ENCODE results near the gene JOSD2. TPM values are rescaled to one million over a fixed set of nuclear protein-coding genes. Genes with fewer than 3 reads are reported as not detected.
A peak's percentile ranks its signal among the peaks of the same experiment; 100 is the strongest.

JOSD2 gene
- total RNA-seq, 4 donors from 2014 or later, result 26.3 to 45.1 (median 34.9) TPM

GRCh38 chr19:50489461-50490011, 21.5 kb downstream of the JOSD2 start:
- H3K9me3 ChIP-seq, result no peaks in the 10 kb centered on the region
- 42 to 53% methylated on average over 24 of the region's 24 CpGs for WGBS, 2 donors
- peaks cover 0 to 3% (median 0%) of the 10 kb centered on the region in 3 donors for H3K4me1 ChIP-seq
- intact Hi-C loops (cut with DNase I), result no loop called here
- no peak overlapping the region for H3K27ac ChIP-seq
- no peak for DNase-seq
- H3K36me3 ChIP-seq, result peaks cover 0 to 7% (median 0%) of the 10 kb centered on the region in 3 donors
- TF ChIP-seq, protein P1, sequence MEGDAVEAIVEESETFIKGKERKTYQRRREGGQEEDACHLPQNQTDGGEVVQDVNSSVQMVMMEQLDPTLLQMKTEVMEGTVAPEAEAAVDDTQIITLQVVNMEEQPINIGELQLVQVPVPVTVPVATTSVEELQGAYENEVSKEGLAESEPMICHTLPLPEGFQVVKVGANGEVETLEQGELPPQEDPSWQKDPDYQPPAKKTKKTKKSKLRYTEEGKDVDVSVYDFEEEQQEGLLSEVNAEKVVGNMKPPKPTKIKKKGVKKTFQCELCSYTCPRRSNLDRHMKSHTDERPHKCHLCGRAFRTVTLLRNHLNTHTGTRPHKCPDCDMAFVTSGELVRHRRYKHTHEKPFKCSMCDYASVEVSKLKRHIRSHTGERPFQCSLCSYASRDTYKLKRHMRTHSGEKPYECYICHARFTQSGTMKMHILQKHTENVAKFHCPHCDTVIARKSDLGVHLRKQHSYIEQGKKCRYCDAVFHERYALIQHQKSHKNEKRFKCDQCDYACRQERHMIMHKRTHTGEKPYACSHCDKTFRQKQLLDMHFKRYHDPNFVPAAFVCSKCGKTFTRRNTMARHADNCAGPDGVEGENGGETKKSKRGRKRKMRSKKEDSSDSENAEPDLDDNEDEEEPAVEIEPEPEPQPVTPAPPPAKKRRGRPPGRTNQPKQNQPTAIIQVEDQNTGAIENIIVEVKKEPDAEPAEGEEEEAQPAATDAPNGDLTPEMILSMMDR (IDR thresholded peaks at IDR 0.05), result no peak
- TF ChIP-seq POLR2A (IDR thresholded peaks at IDR 0.05), result no peak
- H3K27me3 ChIP-seq, result peaks cover 0 to 49% (median 0%) of the 10 kb centered on the region in 4 donors
- H3K4me3 ChIP-seq, result no peak overlapping the region

DNA sequence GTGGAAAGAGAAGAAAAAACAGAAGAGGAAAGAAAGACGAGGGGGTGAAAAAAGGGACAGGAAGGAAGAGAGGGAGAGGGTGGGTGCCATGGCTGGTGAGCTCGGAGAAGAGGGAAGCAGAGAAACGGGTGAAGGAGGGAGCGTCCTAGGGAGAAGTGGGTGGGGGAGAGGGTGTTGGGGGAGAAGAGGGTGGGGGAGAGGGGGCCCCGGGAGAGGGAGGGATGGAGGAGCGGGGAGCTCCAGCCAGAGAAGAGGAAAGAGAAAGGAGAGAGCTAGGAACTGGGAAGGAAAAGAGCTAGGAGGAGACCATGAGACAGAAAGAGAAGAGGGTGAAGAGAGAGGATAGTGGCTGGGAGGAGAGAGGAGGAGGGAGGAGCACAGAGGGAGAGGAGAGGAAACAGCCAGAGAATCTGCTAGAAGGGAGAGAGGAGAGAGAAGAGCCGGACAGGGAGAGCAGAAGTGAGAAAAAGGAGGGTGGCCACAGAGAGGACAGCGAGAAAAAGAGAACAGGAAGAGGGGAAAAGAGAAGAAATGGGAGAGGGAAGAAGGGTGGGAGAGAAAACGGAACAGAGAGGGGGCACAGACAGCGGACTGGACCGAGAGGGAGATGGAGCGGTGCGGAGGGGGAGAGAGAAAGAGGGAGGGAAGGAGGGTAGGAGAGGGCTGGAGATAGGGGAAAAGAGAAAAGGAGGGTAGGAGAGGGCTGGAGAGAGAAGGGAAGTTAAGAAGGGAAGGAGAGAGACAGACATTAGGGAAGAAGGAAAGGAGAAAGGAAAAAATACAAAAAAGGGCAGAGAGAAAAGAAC, 22.4 kb downstream of the JOSD2 start:
- H3K4me3 ChIP-seq, result no peak overlapping the region
- no peaks in the 10 kb centered on the region for H3K9me3 ChIP-seq
- peaks cover 0 to 49% (median 0%) of the 10 kb centered on the region in 4 donors for H3K27me3 ChIP-seq
- H3K4me1 ChIP-seq, result peaks cover 0 to 3% (median 0%) of the 10 kb centered on the region in 3 donors
- TF ChIP-seq, protein P1 (IDR thresholded peaks at IDR 0.05), result no peak
- no peak for TF ChIP-seq POLR2A (IDR thresholded peaks at IDR 0.05)
- 25 to 26% methylated on average over 13 of the region's 13 CpGs for WGBS, 2 donors
- no peak for DNase-seq
- no peak overlapping the region for H3K27ac ChIP-seq
- peaks cover 0 to 15% (median 1%) of the 10 kb centered on the region in 3 donors for H3K36me3 ChIP-seq
- intact Hi-C loops (cut with DNase I), result no loop called here

GRCh38 chr19:50486823-50487515, 24.0 kb downstream of the JOSD2 start:
- H3K36me3 ChIP-seq, result peaks cover 0 to 31% (median 5%) of the 10 kb centered on the region in 3 donors
- no peak for TF ChIP-seq POLR2A (IDR thresholded peaks at IDR 0.05)
- TF ChIP-seq, protein P1 (IDR thresholded peaks at IDR 0.05), result peak in 3 of 6 experiments; percentile 5 to 58 (median 23)
- no peaks in the 10 kb centered on the region for H3K9me3 ChIP-seq
- peaks cover 0 to 49% (median 0%) of the 10 kb centered on the region in 4 donors for H3K27me3 ChIP-seq
- H3K27ac ChIP-seq, result no peak overlapping the region
- intact Hi-C loops (cut with DNase I), result no loop called here
- no peak for DNase-seq
- 65 to 66% methylated on average over 6 to 16 of the region's 18 CpGs for WGBS, 2 donors
- H3K4me3 ChIP-seq, result no peak overlapping the region
- H3K4me1 ChIP-seq, result no peaks in the 10 kb centered on the region

DNA sequence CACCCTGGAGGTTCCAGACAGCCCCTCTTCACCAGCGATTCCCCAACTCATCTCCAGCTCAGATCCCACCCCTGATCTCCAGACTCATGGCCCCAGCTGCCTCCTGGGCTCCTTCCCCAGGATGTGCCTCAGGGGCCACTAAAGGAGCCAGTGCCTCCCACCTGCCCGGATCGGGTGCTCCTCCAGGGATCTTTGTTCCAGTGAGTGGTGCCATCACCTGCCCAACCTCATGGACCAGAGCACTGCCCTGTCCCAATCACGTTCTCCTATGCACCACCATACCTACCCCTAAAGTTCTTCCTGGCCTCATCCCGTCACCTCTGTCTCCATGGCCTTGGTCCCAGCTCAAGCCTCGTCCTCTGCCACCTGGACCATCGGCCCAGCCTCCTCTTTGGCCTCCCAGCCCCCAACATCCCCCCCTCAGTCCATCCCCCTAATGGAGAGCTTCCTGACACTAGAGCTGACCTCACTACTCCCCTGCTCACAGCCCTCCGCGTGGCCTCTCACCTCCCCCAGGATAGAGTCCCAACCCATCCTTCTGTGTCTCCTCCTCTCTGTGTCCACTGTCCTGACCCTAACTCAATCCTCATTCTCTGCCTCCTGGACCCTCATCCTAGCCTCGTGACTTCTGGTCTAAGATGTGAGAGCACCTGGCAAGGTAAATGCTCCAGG, 25.6 kb downstream of the JOSD2 start:
- Histone ChIP-seq H3K4me1 (no peaks in the 10 kb centered on the region), H3K27ac (no peak overlapping the region), H3K4me3 (no peak overlapping the region), H3K27me3 (peaks cover 0 to 39% (median 0%) of the 10 kb centered on the region in 4 donors), H3K36me3 (peaks cover 0 to 47% (median 10%) of the 10 kb centered on the region in 3 donors), H3K9me3 (no peaks in the 10 kb centered on the region)
- no peak for DNase-seq
- intact Hi-C loops (cut with DNase I), result no loop called here
- WGBS, 2 donors, result 80 to 89% methylated on average over 10 of the region's 10 CpGs
- TF ChIP-seq POLR2A (IDR thresholded peaks at IDR 0.05), result no peak
- TF ChIP-seq, protein P1 (IDR thresholded peaks at IDR 0.05), result no peak

Data from esophagus squamous epithelium (tissue), 5 donors.